Fibroblast of mammary gland (primary cell): ENCODE data around the gene NAP1L2.

ENCODE experiments used
- DNase-seq: peaks from one replicate; pipeline ENCODE4 v3.0.0-alpha.2; 2010; ENCODE audit warnings: low read depth
- H3K4me3 ChIP-seq: 2 replicates; pipeline ENCODE4 v1.5.1; 2011; ENCODE audit warnings: low read depth, mild to moderate bottlenecking, low read length, moderate library complexity; ENCODE audit not compliant: control insufficient read depth
- TF ChIP-seq, protein P1 (sequence below): conservative IDR thresholded peaks from 2 replicates; pipeline ENCODE4 v1.5.1; 2011; ENCODE audit warnings: low read depth, low read length, inconsistent platforms; ENCODE audit not compliant: control insufficient read depth, insufficient read depth

The NAP1L2 gene

GRCh38 chrX:73214426-73215094 is at the start of gene NAP1L2:
TSS of gene NAP1L2 (minus strand) at chrX:73214851. CDS start at chrX:73214492, 359 bp downstream.
- DNase-seq, result peak; percentile 16
- H3K4me3 ChIP-seq, result peak within 1 kb of the TSS; percentile 28
- TF ChIP-seq, protein P1, sequence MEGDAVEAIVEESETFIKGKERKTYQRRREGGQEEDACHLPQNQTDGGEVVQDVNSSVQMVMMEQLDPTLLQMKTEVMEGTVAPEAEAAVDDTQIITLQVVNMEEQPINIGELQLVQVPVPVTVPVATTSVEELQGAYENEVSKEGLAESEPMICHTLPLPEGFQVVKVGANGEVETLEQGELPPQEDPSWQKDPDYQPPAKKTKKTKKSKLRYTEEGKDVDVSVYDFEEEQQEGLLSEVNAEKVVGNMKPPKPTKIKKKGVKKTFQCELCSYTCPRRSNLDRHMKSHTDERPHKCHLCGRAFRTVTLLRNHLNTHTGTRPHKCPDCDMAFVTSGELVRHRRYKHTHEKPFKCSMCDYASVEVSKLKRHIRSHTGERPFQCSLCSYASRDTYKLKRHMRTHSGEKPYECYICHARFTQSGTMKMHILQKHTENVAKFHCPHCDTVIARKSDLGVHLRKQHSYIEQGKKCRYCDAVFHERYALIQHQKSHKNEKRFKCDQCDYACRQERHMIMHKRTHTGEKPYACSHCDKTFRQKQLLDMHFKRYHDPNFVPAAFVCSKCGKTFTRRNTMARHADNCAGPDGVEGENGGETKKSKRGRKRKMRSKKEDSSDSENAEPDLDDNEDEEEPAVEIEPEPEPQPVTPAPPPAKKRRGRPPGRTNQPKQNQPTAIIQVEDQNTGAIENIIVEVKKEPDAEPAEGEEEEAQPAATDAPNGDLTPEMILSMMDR, result no peak

DNA sequence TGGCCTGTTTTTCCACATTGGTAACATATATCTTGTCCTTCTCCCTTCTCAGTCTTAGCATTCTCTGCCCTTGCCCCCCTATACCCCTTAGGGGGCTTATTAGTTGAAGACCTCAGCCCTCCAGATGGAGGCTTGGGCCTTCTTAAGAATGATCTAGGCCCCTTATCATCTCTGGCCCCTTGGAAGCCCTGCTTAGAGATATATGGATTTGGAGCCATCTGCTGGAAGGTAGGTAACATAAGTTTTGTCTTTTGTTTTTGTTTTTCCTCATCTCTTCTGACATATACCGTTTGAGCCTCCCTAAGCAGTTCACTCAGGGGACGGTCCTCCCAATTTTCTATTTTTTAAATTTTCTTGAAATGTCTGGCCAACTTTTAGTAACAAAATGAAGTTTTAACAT is 48.3 kb upstream of the NAP1L2 start:
- DNase-seq, result peak; percentile 18
- TF ChIP-seq, protein P1, result peak; percentile 27
- H3K4me3 ChIP-seq, result no peak overlapping the region

- H3K4me3 ChIP-seq, result no peak overlapping the region
- TF ChIP-seq, protein P1, result no peak
- no peak for DNase-seq
These were observed 24.6 kb upstream of the NAP1L2 start for GRCh38 chrX:73239242-73239641.

- no peak overlapping the region for H3K4me3 ChIP-seq
- TF ChIP-seq, protein P1, result no peak
- DNase-seq, result no peak
These were observed 3.0 kb upstream of the NAP1L2 start for GRCh38 chrX:73217621-73218020.

GRCh38 chrX:73215246-73215645 is 595 bp upstream of the NAP1L2 start:
- TF ChIP-seq, protein P1, result no peak
- no peak overlapping the region for H3K4me3 ChIP-seq
- DNase-seq, result no peak

GRCh38 chrX:73213734-73214425 is 771 bp downstream of the NAP1L2 start:
- peak overlapping the region; percentile 28 for H3K4me3 ChIP-seq
- TF ChIP-seq, protein P1, result no peak
- DNase-seq, result no peak
